Lower leg skin (tissue), 3 donors: ENCODE results near the gene OXNAD1.

Experiments used
- CTCF ChIP-seq, 3 donors: fragments of 450-650 bp; IDR thresholded peaks; one replicate each; pipeline ENCODE4 v1.5.1; 2016; ENCODE audit warnings: antibody characterized with exemption in 3 of 3, mild to moderate bottlenecking in 3 of 3, moderate library complexity in 2 of 3
- POLR2A ChIP-seq, 2 donors: fragments of 450-650 bp; IDR thresholded peaks; one replicate each; pipeline ENCODE4 v1.6.1; 2016 to 2017; ENCODE audit warnings: antibody characterized with exemption in 2 of 2, mild to moderate bottlenecking in 1 of 2, moderate library complexity in 1 of 2

- no peak for TF ChIP-seq CTCF (IDR thresholded peaks at IDR 0.05)
- no peak for TF ChIP-seq POLR2A (IDR thresholded peaks at IDR 0.05)
These were observed 50.6 kb downstream of the OXNAD1 start for GRCh38 chr3:16315623-16316022.
